Osteoblast (primary cell): ENCODE data around the gene DEPDC4. TPM values are rescaled to one million over a fixed set of nuclear protein-coding genes. Genes with fewer than 3 reads are reported as not detected.

Experiments used
- DNase-seq: peaks from one replicate; pipeline ENCODE4 v3.0.0; 2011; ENCODE audit warnings: low spot score, mixed read lengths; ENCODE audit not compliant: insufficient read length; ENCODE audit errors: missing footprints
- H2AFZ ChIP-seq: 2 replicates; pipeline ENCODE4 v1.6.0; 2011; ENCODE audit warnings: mild to moderate bottlenecking, low read length
- H3K27ac ChIP-seq: 2 replicates; pipeline ENCODE4 v1.5.1; 2011; ENCODE audit warnings: mild to moderate bottlenecking, low read depth, low read length, moderate library complexity
- H3K27me3 ChIP-seq: 2 replicates; pipeline ENCODE4 v1.6.0; 2012; ENCODE audit warnings: mild to moderate bottlenecking, control low read depth, inconsistent platforms, low read length, moderate library complexity; ENCODE audit not compliant: insufficient read depth
- H3K36me3 ChIP-seq: 2 replicates; pipeline ENCODE4 v1.5.1; 2011; ENCODE audit warnings: mild to moderate bottlenecking, low read length, control low read depth, moderate library complexity; ENCODE audit not compliant: insufficient read depth
- H3K4me1 ChIP-seq: 2 replicates; pipeline ENCODE4 v1.5.1; 2011; ENCODE audit warnings: mild to moderate bottlenecking, low read length, control low read depth, moderate library complexity; ENCODE audit not compliant: insufficient read depth
- H3K4me2 ChIP-seq: 2 replicates; pipeline ENCODE4 v1.6.0; 2011; ENCODE audit warnings: mild to moderate bottlenecking, low read length; ENCODE audit not compliant: insufficient read depth
- H3K4me3 ChIP-seq: fragments of 200-600 bp; sonication (generic); 3 replicates; pipeline ENCODE4 v1.5.1; 2012; ENCODE audit warnings: mild to moderate bottlenecking, low read length, inconsistent platforms; ENCODE audit not compliant: insufficient read depth
- H3K79me2 ChIP-seq: 2 replicates; pipeline ENCODE4 v1.6.0; 2012; ENCODE audit warnings: mild to moderate bottlenecking, low read length, control low read depth, inconsistent platforms; ENCODE audit not compliant: insufficient read depth
- H3K9me3 ChIP-seq: 2 replicates; pipeline ENCODE4 v1.5.1; 2011; ENCODE audit warnings: low read depth, low read length, control low read depth
- H4K20me1 ChIP-seq: 2 replicates; pipeline ENCODE4 v1.6.0; 2012; ENCODE audit warnings: mild to moderate bottlenecking, low read length, control low read depth; ENCODE audit not compliant: insufficient read depth
- total RNA-seq: library from RNA; depleted of rRNA; stranded (reverse); fragments of >200 nt; gene quantifications from 2 replicates; pipeline ENCODE4 v1.2.3, GENCODE V29; 2012
- TF ChIP-seq, protein P1 (sequence below): IDR thresholded peaks from 2 replicates; pipeline ENCODE4 v1.5.1; 2011; ENCODE audit warnings: mild to moderate bottlenecking, low read depth, low read length, moderate library complexity; ENCODE audit errors: extremely low read depth

DEPDC4 gene
- total RNA-seq, 1 donor = 0.36 TPM

DNA sequence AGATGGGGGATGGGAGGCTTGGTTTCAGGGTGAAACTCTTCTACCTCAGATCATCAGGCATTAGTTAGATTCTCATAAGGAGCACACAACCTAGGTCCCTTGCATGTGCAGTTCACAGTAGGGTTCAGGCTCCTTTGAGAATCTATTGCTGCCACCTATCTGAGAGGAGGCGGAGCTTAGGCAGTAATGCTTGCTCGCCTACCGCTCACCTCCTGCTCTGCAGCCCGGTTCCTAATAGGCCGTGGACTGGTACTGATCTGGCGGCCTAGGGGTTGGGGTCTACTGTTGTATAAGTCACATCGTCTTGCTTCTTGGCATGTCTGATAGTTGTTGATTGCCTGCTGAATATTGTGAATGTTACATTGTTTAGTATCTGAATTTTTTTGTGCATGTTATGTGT is 12.3 kb upstream of the DEPDC4 start:
- no peak for DNase-seq
- Histone ChIP-seq H4K20me1 (peaks cover 11% of the 10 kb centered on the region), H3K79me2 (peaks cover 89% of the 10 kb centered on the region), H3K4me2 (no peak overlapping the region), H3K27ac (no peak overlapping the region), H2AFZ (no peak overlapping the region), H3K4me1 (no peaks in the 10 kb centered on the region), H3K36me3 (peaks cover 4% of the 10 kb centered on the region), H3K9me3 (no peaks in the 10 kb centered on the region), H3K4me3 (no peak overlapping the region), H3K27me3 (no peaks in the 10 kb centered on the region)
- TF ChIP-seq, protein P1, sequence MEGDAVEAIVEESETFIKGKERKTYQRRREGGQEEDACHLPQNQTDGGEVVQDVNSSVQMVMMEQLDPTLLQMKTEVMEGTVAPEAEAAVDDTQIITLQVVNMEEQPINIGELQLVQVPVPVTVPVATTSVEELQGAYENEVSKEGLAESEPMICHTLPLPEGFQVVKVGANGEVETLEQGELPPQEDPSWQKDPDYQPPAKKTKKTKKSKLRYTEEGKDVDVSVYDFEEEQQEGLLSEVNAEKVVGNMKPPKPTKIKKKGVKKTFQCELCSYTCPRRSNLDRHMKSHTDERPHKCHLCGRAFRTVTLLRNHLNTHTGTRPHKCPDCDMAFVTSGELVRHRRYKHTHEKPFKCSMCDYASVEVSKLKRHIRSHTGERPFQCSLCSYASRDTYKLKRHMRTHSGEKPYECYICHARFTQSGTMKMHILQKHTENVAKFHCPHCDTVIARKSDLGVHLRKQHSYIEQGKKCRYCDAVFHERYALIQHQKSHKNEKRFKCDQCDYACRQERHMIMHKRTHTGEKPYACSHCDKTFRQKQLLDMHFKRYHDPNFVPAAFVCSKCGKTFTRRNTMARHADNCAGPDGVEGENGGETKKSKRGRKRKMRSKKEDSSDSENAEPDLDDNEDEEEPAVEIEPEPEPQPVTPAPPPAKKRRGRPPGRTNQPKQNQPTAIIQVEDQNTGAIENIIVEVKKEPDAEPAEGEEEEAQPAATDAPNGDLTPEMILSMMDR = no peak

DNA sequence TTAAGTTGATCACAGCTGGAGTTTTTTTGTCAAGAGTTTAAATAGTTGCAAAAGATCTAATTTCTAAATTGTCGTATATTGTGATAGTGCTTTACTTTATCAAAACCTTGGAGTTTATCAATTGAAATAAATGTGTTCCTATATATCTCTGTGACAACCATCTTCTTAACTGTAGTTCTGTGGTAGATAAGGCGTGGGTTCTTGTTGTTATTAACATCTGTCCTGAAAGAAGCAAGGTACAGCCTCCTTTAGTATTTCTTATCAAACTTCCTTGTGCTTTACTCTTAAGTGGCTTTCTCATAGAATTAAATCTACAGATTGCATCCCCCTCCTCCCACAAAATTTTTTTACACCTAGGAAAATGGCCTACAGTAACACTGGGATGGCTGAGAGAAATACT is 7.4 kb upstream of the DEPDC4 start:
- H3K27me3 ChIP-seq = no peaks in the 10 kb centered on the region
- no peak overlapping the region for H3K4me2 ChIP-seq
- H2AFZ ChIP-seq = no peak overlapping the region
- TF ChIP-seq, protein P1 = no peak
- no peak overlapping the region for H3K27ac ChIP-seq
- peaks cover 96% of the 10 kb centered on the region for H3K79me2 ChIP-seq
- peaks cover 4% of the 10 kb centered on the region for H3K4me1 ChIP-seq
- no peaks in the 10 kb centered on the region for H3K36me3 ChIP-seq
- no peak overlapping the region for H3K4me3 ChIP-seq
- H3K9me3 ChIP-seq = no peaks in the 10 kb centered on the region
- no peak for DNase-seq
- H4K20me1 ChIP-seq = peaks cover 13% of the 10 kb centered on the region

DNA sequence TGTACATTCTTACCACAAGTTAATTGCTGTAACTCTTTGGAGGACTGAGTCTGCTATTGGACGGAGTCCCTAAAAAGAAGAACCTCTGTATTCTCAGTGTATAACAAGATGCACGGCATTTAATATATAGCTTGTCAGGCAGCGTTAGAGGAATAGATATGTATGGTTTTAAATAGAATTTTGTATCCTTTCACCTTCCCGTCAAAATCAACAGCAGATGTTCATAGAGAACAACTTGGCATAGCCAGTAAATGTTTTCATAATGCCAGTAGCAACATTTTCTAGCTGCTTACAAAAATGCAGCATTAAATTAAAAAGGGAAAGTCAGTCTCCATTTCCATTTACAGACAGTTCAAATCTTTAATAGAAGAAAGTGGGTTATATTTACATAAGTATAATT is 6.9 kb upstream of the DEPDC4 start:
- Histone ChIP-seq H2AFZ (no peak overlapping the region), H3K4me2 (no peak overlapping the region), H4K20me1 (peaks cover 9% of the 10 kb centered on the region), H3K27me3 (no peaks in the 10 kb centered on the region), H3K27ac (no peak overlapping the region), H3K4me1 (peaks cover 9% of the 10 kb centered on the region), H3K4me3 (no peak overlapping the region), H3K79me2 (peaks cover 96% of the 10 kb centered on the region), H3K9me3 (no peaks in the 10 kb centered on the region), H3K36me3 (no peaks in the 10 kb centered on the region)
- DNase-seq = no peak
- TF ChIP-seq, protein P1 = no peak

DNA sequence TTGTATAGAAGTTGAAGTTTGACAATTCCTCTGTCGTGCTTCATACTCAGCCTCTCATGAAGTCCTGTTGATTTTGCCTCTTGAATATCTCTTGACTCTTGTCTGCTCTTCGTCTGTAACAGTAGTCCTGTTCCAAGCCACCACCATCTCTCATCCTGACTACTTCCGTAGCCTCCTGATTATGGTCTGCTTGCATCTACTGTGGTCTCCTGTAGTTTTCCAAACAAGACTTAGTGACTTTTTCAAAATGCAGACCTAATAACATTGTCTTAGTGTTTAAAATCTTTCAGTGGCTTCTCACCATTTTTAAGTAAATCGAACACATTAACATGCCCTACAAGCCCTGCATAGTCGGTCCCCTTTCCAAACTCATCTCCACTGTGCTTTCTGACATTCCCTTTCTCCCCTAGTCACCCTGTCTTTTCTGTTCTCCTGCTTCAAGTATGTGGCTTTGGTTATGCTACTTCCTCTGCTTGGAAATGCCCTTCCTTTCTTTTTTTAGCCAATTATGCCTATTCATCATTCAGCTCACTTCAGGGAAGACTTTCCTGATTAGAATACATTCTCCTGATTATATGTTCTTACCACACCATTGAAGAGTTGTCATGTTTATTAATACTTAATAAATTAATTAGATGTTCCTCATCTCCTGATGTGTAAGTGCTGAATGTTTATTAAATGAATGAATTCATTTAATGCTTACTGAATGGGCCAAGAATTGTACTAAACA is 2.1 kb upstream of the DEPDC4 start:
- Histone ChIP-seq H3K4me3 (peak overlapping the region; percentile 98), H3K27me3 (no peaks in the 10 kb centered on the region), H2AFZ (no peak overlapping the region), H3K36me3 (no peaks in the 10 kb centered on the region), H4K20me1 (peaks cover 17% of the 10 kb centered on the region), H3K4me1 (peaks cover 21% of the 10 kb centered on the region), H3K27ac (peak overlapping the region; percentile 95), H3K79me2 (peaks cover 68% of the 10 kb centered on the region), H3K9me3 (no peaks in the 10 kb centered on the region), H3K4me2 (peak overlapping the region; percentile 89)
- DNase-seq = peak; percentile 25
- TF ChIP-seq, protein P1 = no peak
